DND-41 (cell line): ENCODE data around the gene PDZD4.

Source experiments
- ATAC-seq: fragments of 200-7000 bp; cut with Tn5 transposase; 3 replicates; pipeline ENCODE4 v1.9.1; 2021; ENCODE audit warnings: low read depth; ENCODE audit not compliant: insufficient read depth
- DNase-seq: peaks from one replicate; pipeline ENCODE4 v3.0.0-alpha.2; 2020
- H2AFZ ChIP-seq: 2 replicates; pipeline ENCODE4 v1.6.0; 2012; ENCODE audit warnings: low read depth, low read length
- H3K27ac ChIP-seq: 2 replicates; pipeline ENCODE4 v1.5.1; 2012; ENCODE audit warnings: low read length, inconsistent platforms
- H3K27me3 ChIP-seq: fragments of 200-600 bp; sonication (generic); 2 replicates; pipeline ENCODE4 v1.6.0; 2012; ENCODE audit warnings: low read length, mild to moderate bottlenecking, inconsistent platforms; ENCODE audit not compliant: insufficient read depth, poor library complexity
- H3K36me3 ChIP-seq: 2 replicates; pipeline ENCODE4 v1.5.1; 2012; ENCODE audit warnings: low read length, inconsistent platforms; ENCODE audit not compliant: insufficient read depth
- H3K4me1 ChIP-seq: 2 replicates; pipeline ENCODE4 v1.5.1; 2012; ENCODE audit warnings: mild to moderate bottlenecking, low read length; ENCODE audit not compliant: insufficient read depth
- H3K4me2 ChIP-seq: 2 replicates; pipeline ENCODE4 v1.6.0; 2012; ENCODE audit warnings: mild to moderate bottlenecking, moderate library complexity, low read length, inconsistent platforms; ENCODE audit not compliant: insufficient read depth
- H3K4me3 ChIP-seq, 2 experiments: fragments of 200-600 bp in 1 of 2; shearing (Covaris generic) in 1 of 2; 2 replicates each; pipeline ENCODE4 v1.5.1; 2012 to 2016; ENCODE audit warnings: inconsistent platforms in 2 of 2, low read length in 2 of 2, mild to moderate bottlenecking in 2 of 2, low read depth in 1 of 2, moderate library complexity in 1 of 2
- H3K79me2 ChIP-seq: 2 replicates; pipeline ENCODE4 v1.6.0; 2012; ENCODE audit warnings: low read length, inconsistent platforms; ENCODE audit not compliant: insufficient read depth
- H3K9ac ChIP-seq: 2 replicates; pipeline ENCODE4 v1.6.0; 2012; ENCODE audit warnings: low read depth, mild to moderate bottlenecking, inconsistent platforms, low read length, moderate library complexity
- H3K9me3 ChIP-seq: 2 replicates; pipeline ENCODE4 v1.5.1; 2012; ENCODE audit warnings: low read length, moderate library complexity, mild to moderate bottlenecking, inconsistent platforms; ENCODE audit not compliant: insufficient read depth, severe bottlenecking
- H4K20me1 ChIP-seq: 2 replicates; pipeline ENCODE4 v1.6.0; 2012; ENCODE audit warnings: low read length; ENCODE audit not compliant: insufficient read depth
- CTCF ChIP-seq: IDR thresholded peaks from 2 replicates; pipeline ENCODE4 v1.5.1; 2012; ENCODE audit warnings: borderline replicate concordance, low read length, moderate library complexity, mild to moderate bottlenecking; ENCODE audit not compliant: poor library complexity, severe bottlenecking; ENCODE audit errors: extremely low read depth
- EZH2 ChIP-seq: IDR thresholded peaks from 3 replicates; pipeline ENCODE4 v1.6.1; 2012; ENCODE audit warnings: borderline replicate concordance, low read depth, mild to moderate bottlenecking, moderate library complexity, low read length, inconsistent platforms; ENCODE audit not compliant: severe bottlenecking

PDZD4 gene

DNA sequence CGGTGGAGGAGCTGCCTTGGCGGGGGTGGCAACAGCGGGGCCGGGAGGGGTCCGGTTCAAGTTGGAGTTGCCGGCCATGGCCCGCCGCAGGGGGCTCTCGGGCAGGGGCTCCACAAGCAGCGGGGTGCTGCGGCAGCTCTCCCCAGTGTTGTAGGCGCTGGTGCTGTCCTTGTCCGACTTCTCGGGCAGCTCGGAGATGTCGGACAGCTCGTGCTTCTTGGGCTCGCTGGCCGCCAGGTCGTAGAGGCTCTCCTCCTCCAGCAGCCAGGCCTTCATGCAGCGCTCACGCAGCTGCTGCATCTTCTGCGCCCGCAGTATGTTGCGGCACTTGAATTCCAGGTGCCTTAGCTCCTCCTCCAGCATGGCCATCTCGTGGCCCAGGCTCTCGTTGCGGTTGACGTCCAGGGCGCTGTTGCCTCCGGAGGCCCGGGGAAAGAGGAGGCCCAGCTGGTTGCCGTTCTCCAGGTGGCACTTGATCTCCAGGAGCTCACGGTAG lies 26.2 kb downstream of the PDZD4 start:
- no peak for ATAC-seq
- Histone ChIP-seq H3K79me2 (no peaks in the 10 kb centered on the region), H2AFZ (no peak overlapping the region), H3K4me2 (no peak overlapping the region), H3K27ac (no peak overlapping the region), H3K36me3 (no peaks in the 10 kb centered on the region), H3K9ac (no peak overlapping the region), H3K27me3 (no peaks in the 10 kb centered on the region), H3K9me3 (no peaks in the 10 kb centered on the region), H3K4me3 (no peak overlapping the region), H3K4me1 (no peaks in the 10 kb centered on the region), H4K20me1 (no peaks in the 10 kb centered on the region)
- no peak for TF ChIP-seq CTCF
- TF ChIP-seq EZH2 = no peak
- no peak for DNase-seq

DNA sequence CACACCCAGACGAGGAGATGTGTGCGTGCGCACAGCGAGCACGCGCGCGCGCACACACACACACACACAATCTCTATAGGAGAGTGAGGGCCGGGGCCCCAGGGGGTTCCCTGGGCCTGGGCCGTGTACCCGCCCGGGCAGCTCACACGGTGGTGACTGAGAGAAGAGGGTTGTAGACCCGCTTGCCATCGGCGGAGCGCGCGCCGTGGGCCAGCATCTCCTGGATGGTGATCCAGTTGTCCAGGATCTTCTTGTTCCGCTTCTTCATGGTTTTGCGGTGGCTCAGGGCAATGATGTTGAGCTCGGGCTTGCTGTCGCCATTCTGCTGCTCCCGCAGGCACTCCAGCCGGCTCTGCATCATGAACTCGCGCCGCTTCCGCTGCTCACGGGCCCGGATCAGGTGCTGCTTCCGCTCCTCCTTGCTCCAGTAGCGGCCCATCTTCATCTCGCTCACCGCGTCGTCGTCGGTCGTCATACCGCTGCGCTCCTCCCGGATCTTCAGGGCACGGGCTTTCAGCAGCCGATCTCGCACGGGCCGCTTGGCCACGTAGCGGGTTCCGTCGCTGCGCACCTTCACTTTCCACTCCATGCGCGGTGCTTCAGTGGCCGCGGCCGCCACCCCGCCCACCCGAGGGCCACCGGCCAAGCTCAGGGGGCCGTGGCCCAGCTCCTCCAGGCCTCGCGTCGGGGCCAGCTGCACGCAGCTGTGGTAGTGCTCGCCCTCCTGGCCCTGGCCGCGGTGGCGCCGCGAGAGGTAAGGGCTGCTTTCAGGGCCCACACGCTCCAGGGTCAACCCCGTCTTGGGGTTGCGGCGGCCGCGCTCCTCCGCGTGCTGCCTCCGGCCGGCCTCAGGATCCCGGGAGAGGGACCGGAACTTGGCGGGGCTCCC lies 26.9 kb downstream of the PDZD4 start:
- Histone ChIP-seq H3K4me2 (no peak overlapping the region), H3K4me3 (no peak overlapping the region), H3K9ac (no peak overlapping the region), H3K79me2 (no peaks in the 10 kb centered on the region), H4K20me1 (peaks cover 2% of the 10 kb centered on the region; the same call in 1 of the 2 replicates), H3K36me3 (peaks cover 4% of the 10 kb centered on the region), H2AFZ (no peak overlapping the region), H3K27me3 (no peaks in the 10 kb centered on the region), H3K27ac (no peak overlapping the region), H3K9me3 (no peaks in the 10 kb centered on the region), H3K4me1 (no peaks in the 10 kb centered on the region)
- ATAC-seq = no peak
- TF ChIP-seq CTCF = no peak
- TF ChIP-seq EZH2 = no peak
- DNase-seq = no peak

DNA sequence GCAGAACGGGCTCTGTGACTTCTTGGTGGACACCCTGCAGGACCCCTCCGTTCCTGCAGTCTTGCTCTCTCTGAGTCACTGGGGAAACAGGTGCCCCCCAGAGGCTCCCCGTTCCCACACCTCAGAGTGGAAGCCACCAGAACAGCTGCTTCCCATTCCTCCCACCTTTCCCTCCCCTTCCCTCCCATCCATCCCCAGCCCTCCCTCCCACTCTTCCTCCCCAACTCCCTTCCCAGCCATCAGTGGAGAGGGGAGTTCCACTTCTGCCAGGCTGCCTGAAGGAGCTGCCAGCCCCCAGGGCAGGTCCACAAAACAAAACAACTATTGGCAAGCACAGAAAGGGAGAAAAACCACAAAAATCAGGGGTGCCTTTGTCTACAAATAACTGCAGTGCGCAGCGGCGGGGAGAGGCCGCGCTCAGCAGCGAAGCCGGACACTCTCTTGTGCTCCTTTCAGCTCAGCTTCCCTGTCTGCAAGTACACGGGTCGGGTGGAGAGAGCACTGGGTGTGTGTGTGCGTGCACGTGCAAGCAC lies 27.8 kb downstream of the PDZD4 start:
- Histone ChIP-seq H3K4me2 (no peak overlapping the region), H3K79me2 (no peaks in the 10 kb centered on the region), H3K27ac (no peak overlapping the region), H2AFZ (no peak overlapping the region), H3K4me1 (no peaks in the 10 kb centered on the region), H3K9ac (no peak overlapping the region), H3K36me3 (peaks cover 13% of the 10 kb centered on the region), H3K9me3 (no peaks in the 10 kb centered on the region), H3K4me3 (no peak overlapping the region), H3K27me3 (no peaks in the 10 kb centered on the region), H4K20me1 (peaks cover 5% of the 10 kb centered on the region; the same call in 1 of the 2 replicates)
- ATAC-seq (no peak), DNase-seq (no peak)
- TF ChIP-seq EZH2 (no peak), CTCF (no peak)
